HG02798 (cell line): Measurements from ENCODE around the gene ZNF134.

Experiments
- ATAC-seq: cut with Tn5 transposase; IDR thresholded peaks from one replicate; pipeline ENCODE4 v1.9.1; 2021; ENCODE audit warnings: mild to moderate bottlenecking; ENCODE audit not compliant: unreplicated experiment, poor library complexity

Gene ZNF134

DNA sequence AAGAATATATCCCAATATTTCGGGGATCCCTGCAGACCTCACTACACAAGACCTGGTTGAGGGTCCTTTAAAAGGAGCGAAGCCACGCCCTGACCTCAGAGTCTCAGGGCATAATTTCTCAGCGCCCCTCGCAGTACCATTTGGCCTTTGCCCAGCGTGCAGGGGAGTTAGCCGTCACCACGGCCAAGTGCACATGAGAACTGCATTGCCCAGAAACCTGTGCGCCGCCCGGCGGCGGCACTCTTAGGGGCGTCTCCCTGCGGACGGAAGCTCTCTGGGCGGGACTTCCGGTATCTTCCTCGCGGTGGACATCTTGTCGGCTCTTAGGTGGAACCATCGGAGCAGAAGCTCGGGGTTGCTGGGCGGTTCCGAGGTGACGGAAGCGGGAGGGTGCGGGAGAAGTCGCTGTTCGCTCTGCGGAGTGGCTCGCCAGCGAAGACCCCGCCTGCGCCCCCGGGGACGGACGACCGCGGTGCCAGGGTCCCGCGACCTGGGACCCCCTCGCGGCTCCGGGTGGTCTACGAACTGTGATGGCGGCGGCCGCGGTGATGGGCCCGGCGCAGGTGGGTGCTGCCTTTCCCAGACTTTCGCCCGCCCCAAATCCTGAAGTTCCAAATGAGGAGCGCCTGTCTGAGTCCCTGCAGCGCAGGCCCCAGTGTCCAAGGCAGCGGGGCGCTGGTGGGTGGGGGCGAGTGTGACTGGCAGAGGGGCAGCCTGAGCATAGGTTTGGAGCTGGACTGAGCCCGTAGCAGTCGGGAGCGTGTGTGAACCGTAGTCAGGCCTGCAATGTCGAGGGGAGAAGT lies at the start of gene ZNF134:
Gene ZNF134, plus strand, starts transcription at position 302 of the 803 bp plus-strand sequence. CDS start 5,227 bp downstream, outside the sequence.
- ATAC-seq, result peak; percentile 95

GRCh38 chr19:57566396-57567265 lies 47.4 kb upstream of the ZNF134 start:
- ATAC-seq, result no peak

GRCh38 chr19:57570707-57571106 lies 43.3 kb upstream of the ZNF134 start:
- ATAC-seq, result no peak

DNA sequence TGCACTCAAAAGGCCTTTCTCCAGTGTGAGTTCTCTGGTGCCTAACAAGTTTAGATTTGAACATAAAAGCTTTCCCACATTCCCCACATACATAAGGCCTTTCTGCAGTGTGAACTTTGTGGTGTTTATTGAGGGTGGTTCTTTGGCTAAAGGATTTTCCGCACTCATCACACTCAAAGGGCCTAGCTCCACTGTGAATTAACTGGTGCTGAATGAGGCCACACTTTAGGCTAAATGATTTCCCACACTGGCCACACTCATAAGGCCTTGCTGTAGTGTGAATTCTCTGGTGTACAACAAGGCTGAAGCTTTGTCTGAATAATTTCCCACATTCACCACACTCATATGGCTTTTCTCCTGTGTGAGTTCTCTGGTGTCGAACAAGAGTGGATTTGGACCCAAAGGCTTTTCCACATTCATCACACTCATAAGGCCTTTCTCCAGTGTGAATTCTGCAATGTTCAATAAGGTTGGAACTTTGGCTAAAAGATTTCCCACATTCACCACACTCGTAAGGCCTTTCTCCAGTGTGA lies 41.6 kb upstream of the ZNF134 start:
- ATAC-seq, result no peak

GRCh38 chr19:57576661-57577060 lies 37.4 kb upstream of the ZNF134 start:
- ATAC-seq, result no peak

DNA sequence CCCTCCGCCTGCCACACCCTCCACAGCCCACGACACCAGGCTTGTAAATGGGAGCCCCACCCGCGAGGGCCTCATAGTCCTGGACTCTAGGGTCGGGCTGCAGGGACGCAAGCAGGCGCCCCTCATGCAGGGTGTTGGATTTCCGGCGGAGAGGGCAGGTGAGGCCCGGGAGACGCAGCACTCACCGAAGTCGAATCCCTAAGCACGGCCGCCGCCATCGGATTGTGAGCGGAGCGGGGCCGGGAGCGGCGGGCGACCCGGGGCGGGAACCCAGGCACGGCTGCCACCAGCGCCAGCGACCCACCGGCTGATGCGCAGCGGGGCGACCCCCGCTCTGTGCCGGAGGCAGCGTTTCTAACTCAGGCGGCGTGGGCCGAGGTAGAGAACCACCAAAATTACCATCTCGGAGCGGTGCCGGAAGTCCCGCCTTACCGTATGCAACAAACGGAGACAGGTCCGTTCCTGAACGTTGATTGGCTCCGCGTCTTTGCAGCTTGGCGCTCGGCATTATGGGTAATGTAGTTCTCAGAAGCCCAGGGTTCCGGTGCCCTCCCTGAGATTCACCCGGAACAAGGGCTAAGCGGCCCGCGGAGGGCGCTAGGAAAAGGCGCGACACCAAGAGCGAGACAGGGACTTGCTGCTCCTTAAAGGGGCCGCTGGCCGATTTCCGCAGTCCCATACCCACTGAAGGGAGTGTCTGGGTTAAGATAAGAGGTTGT lies 35.4 kb upstream of the ZNF134 start, which contains the start of gene ZNF416:
Gene ZNF416, minus strand, starts transcription at position 425 of the 719 bp plus-strand sequence. Its CDS starts 207 bp downstream, at position 218.
- ATAC-seq, result peak; percentile 96

GRCh38 chr19:57583104-57583520 lies 30.9 kb upstream of the ZNF134 start:
- ATAC-seq, result no peak

- peak; percentile 83 for ATAC-seq
Observed at GRCh38 chr19:57583521-57584416, 30.3 kb upstream of the ZNF134 start, which contains the start of gene ZIK1. Gene ZIK1 (plus strand): TSS chr19:57584145. CDS start chr19:57584357, 212 bp downstream.

- no peak for ATAC-seq
Observed at GRCh38 chr19:57587529-57587928, 26.5 kb upstream of the ZNF134 start.

GRCh38 chr19:57599377-57599760 lies 14.7 kb upstream of the ZNF134 start:
- no peak for ATAC-seq

GRCh38 chr19:57599761-57600383 lies 14.2 kb upstream of the ZNF134 start, which contains the start of gene ZNF530:
Gene ZNF530 (plus strand): TSS chr19:57599885. CDS start chr19:57604346, 4,461 bp downstream.
- ATAC-seq, result peak; percentile 97

- no peak for ATAC-seq
Observed at GRCh38 chr19:57606931-57607330, 7.1 kb upstream of the ZNF134 start.

GRCh38 chr19:57611113-57611512 lies 2.9 kb upstream of the ZNF134 start:
- no peak for ATAC-seq

GRCh38 chr19:57615346-57615745 lies 1.3 kb downstream of the ZNF134 start:
- no peak for ATAC-seq

DNA sequence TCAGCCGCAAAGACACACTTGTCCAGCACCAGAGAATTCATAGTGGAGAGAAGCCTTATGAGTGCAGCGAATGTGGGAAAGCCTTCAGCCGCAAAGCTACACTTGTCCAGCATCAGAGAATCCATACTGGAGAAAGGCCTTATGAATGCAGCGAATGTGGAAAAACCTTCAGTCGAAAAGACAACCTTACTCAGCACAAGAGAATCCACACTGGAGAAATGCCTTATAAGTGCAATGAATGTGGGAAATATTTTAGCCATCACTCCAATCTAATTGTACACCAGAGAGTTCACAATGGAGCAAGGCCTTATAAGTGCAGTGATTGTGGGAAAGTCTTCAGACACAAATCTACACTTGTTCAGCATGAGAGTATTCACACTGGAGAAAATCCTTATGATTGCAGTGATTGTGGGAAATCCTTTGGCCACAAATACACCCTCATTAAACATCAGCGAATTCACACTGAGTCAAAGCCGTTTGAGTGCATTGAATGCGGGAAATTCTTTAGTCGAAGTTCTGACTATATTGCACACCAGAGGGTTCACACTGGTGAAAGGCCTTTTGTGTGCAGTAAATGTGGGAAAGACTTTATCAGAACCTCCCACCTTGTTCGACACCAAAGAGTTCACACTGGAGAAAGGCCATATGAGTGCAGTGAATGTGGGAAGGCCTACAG lies 6.8 kb downstream of the ZNF134 start:
- ATAC-seq, result no peak

GRCh38 chr19:57623091-57623490 lies 9.0 kb downstream of the ZNF134 start:
- no peak for ATAC-seq

DNA sequence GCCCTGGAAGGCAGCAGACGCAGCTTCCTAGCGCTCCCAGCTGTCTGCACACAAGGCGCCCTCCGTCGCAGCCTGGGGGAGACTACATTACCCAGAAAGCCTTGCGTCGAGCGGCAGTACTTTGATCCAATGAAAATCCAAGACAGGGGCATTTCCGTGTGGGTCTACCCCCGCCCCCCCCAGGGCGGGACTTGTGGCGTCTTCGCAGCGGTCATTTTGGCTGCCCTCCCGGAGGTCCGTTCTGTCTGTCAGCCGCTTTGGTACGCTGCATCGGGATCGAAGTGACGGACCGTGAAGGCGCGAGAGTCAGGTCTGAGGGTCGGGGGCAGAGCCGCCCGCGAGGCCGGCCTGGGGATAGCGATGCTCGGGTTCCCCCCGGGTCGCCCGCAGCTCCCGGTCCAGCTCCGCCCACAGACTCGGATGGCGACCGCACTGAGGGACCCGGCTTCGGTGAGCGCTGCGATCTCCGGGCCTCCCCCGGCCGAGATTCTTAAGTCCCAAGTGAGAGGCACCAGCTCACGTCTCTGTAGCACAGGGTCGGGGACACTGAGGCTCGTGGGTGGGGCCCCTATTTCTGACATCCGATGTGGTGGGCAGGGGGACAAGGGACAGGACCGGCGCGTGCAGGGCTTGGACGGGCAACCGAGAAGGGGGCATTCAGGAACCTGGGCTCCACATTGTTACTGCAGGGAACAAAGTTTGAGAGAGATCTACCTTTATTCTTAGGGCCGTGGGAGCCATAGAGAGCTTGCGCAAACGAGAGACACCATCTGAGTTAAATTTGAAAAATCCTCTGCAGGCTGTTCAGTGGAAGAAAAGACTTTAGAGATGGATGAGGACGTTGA lies 19.2 kb downstream of the ZNF134 start, which contains the start of gene ZNF211:
Gene ZNF211, plus strand, starts transcription at position 182 of the 845 bp plus-strand sequence. Its CDS starts 179 bp downstream, at position 361.
- peak; percentile 98 for ATAC-seq
